Neural cell (in vitro differentiated cells): Measurements from ENCODE around the gene PRRT1B. TPM values are rescaled to one million over a fixed set of nuclear protein-coding genes. Genes with fewer than 3 reads are reported as not detected.

Source experiments
- H2AFZ ChIP-seq: fragments of 200-600, 300-800 bp; sonication (generic), shearing (Covaris generic); 2 replicates; pipeline ENCODE4 v1.6.0; 2014; ENCODE audit warnings: low read depth, mild to moderate bottlenecking, antibody characterized with exemption, low read length, moderate library complexity
- H3F3A ChIP-seq: fragments of 200-600 bp; shearing (Covaris generic); 2 replicates; pipeline ENCODE4 v1.6.1; 2016; ENCODE audit warnings: mild to moderate bottlenecking, moderate library complexity, mixed read lengths, antibody characterized with exemption, low read length; ENCODE audit not compliant: insufficient read depth, poor library complexity, severe bottlenecking
- H3K27ac ChIP-seq: fragments of 200-600, 300-800 bp; sonication (generic), shearing (Covaris generic); 2 replicates; pipeline ENCODE4 v1.5.1; 2014; ENCODE audit warnings: mild to moderate bottlenecking, low read length, moderate library complexity
- H3K27me3 ChIP-seq: fragments of 300-800, 200-600 bp; sonication (generic), shearing (Covaris generic); 2 replicates; pipeline ENCODE4 v1.6.0; 2014; ENCODE audit warnings: mild to moderate bottlenecking, low read depth, low read length, moderate library complexity; ENCODE audit not compliant: insufficient read depth
- H3K36me3 ChIP-seq: fragments of 300-800, 200-600 bp; sonication (generic), shearing (Covaris generic); 2 replicates; pipeline ENCODE4 v1.5.1; 2014; ENCODE audit warnings: mild to moderate bottlenecking, antibody characterized with exemption, low read length, moderate library complexity; ENCODE audit not compliant: insufficient read depth
- H3K4me2 ChIP-seq: fragments of 300-800, 200-600 bp; sonication (generic), shearing (Covaris generic); 2 replicates; pipeline ENCODE4 v1.6.0; 2014; ENCODE audit warnings: mild to moderate bottlenecking, low read length
- H3K4me3 ChIP-seq: fragments of 300-800, 200-600 bp; sonication (generic), shearing (Covaris generic); 2 replicates; pipeline ENCODE4 v1.5.1; 2014; ENCODE audit warnings: mild to moderate bottlenecking, low read length, moderate library complexity
- H3K79me2 ChIP-seq: fragments of 200-600 bp; shearing (Covaris generic); replicated peaks from 2 replicates; pipeline ENCODE4 v1.6.0; 2014; ENCODE audit warnings: mild to moderate bottlenecking, low read length, moderate library complexity; ENCODE audit not compliant: insufficient read depth
- H3K9ac ChIP-seq: fragments of 300-800, 200-600 bp; sonication (generic), shearing (Covaris generic); 2 replicates; pipeline ENCODE4 v1.6.1; 2016; ENCODE audit warnings: mild to moderate bottlenecking, low read length, mixed read lengths
- H3K9me2 ChIP-seq: fragments of 200-600 bp; shearing (Covaris generic); 2 replicates; pipeline ENCODE4 v1.6.1; 2016; ENCODE audit warnings: mild to moderate bottlenecking, low read length, mixed read lengths; ENCODE audit not compliant: insufficient read depth
- H3K9me3 ChIP-seq: fragments of 200-600, 300-800 bp; sonication (generic), shearing (Covaris generic); 2 replicates; pipeline ENCODE4 v1.6.1; 2016; ENCODE audit warnings: mild to moderate bottlenecking, mixed run types, low read length, moderate library complexity, mixed read lengths
- H4K20me1 ChIP-seq: fragments of 200-600 bp; shearing (Covaris generic); 2 replicates; pipeline ENCODE4 v1.6.1; 2016; ENCODE audit warnings: mild to moderate bottlenecking, mixed run types; ENCODE audit not compliant: insufficient read depth
- EP300 ChIP-seq: fragments of 450-650 bp; conservative IDR thresholded peaks from 2 replicates; pipeline ENCODE4 v1.6.1; 2014; ENCODE audit warnings: antibody characterized with exemption, mild to moderate bottlenecking, moderate library complexity; ENCODE audit not compliant: poor library complexity, severe bottlenecking
- EZH2 ChIP-seq: fragments of 200-600, 300-800 bp; shearing (Covaris generic), sonication (generic); IDR thresholded peaks from 2 replicates; pipeline ENCODE4 v1.6.1; 2014; ENCODE audit warnings: antibody characterized with exemption, low read length, borderline replicate concordance, mild to moderate bottlenecking; ENCODE audit not compliant: insufficient read depth, poor library complexity, severe bottlenecking
- MXI1 ChIP-seq: fragments of 450-650 bp; conservative IDR thresholded peaks from 2 replicates; pipeline ENCODE4 v1.6.1; 2014; ENCODE audit warnings: antibody characterized with exemption, mild to moderate bottlenecking; ENCODE audit not compliant: poor library complexity, severe bottlenecking
- POLR2AphosphoS5 ChIP-seq: IDR thresholded peaks from 2 replicates; pipeline ENCODE4 v1.6.1; 2012
- RAD21 ChIP-seq: fragments of 450-650 bp; conservative IDR thresholded peaks from 2 replicates; pipeline ENCODE4 v1.6.1; 2014; ENCODE audit warnings: antibody characterized with exemption, mild to moderate bottlenecking, moderate library complexity
- SMC3 ChIP-seq: fragments of 450-650 bp; conservative IDR thresholded peaks from 2 replicates; pipeline ENCODE4 v1.6.1; 2014; ENCODE audit warnings: antibody characterized with exemption, mild to moderate bottlenecking, moderate library complexity; ENCODE audit not compliant: poor library complexity
- TAF1 ChIP-seq: IDR thresholded peaks from 2 replicates; pipeline ENCODE4 v1.6.1; 2012; ENCODE audit warnings: low read depth
- polyA plus RNA-seq: library from polyadenylated mRNA; depleted of rRNA; stranded (reverse); fragments of >200 nt; gene quantifications from 2 replicates; pipeline ENCODE4 v1.2.3, GENCODE V29; 2014
- TF ChIP-seq, protein P1 (sequence below): IDR thresholded peaks from 2 replicates; pipeline ENCODE4 v1.6.1; 2012; ENCODE audit warnings: borderline replicate concordance
- TF ChIP-seq, protein P2 (sequence below): fragments of 450-650 bp; IDR thresholded peaks from 2 replicates; pipeline ENCODE4 v1.5.1; 2014; ENCODE audit warnings: antibody characterized with exemption, mild to moderate bottlenecking, moderate library complexity; ENCODE audit not compliant: poor library complexity, severe bottlenecking

Gene PRRT1B
- polyA plus RNA-seq, 1 donor from 2014 or later, result not detected

DNA sequence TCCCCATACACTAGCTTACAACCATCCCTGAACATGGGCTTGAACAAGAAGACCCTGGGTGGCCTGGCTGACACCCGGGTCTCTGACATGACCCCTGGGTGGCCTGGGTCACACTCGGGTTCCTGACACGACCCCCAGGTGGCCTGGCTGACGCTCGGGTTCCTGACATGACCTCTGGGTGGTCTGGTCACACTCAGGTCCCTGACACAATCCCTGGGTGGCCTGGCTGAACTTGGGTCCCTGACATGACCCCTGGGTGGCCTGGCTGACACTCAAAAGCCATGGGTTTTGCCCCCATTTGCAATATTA, 38.0 kb downstream of the PRRT1B start:
- TF ChIP-seq TAF1, result no peak
- no peak for TF ChIP-seq RAD21
- no peak for TF ChIP-seq SMC3
- TF ChIP-seq POLR2AphosphoS5, result no peak
- TF ChIP-seq MXI1, result no peak
- TF ChIP-seq, protein P1, sequence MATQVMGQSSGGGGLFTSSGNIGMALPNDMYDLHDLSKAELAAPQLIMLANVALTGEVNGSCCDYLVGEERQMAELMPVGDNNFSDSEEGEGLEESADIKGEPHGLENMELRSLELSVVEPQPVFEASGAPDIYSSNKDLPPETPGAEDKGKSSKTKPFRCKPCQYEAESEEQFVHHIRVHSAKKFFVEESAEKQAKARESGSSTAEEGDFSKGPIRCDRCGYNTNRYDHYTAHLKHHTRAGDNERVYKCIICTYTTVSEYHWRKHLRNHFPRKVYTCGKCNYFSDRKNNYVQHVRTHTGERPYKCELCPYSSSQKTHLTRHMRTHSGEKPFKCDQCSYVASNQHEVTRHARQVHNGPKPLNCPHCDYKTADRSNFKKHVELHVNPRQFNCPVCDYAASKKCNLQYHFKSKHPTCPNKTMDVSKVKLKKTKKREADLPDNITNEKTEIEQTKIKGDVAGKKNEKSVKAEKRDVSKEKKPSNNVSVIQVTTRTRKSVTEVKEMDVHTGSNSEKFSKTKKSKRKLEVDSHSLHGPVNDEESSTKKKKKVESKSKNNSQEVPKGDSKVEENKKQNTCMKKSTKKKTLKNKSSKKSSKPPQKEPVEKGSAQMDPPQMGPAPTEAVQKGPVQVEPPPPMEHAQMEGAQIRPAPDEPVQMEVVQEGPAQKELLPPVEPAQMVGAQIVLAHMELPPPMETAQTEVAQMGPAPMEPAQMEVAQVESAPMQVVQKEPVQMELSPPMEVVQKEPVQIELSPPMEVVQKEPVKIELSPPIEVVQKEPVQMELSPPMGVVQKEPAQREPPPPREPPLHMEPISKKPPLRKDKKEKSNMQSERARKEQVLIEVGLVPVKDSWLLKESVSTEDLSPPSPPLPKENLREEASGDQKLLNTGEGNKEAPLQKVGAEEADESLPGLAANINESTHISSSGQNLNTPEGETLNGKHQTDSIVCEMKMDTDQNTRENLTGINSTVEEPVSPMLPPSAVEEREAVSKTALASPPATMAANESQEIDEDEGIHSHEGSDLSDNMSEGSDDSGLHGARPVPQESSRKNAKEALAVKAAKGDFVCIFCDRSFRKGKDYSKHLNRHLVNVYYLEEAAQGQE, result no peak
- TF ChIP-seq EZH2, result no peak
- TF ChIP-seq, protein P2, sequence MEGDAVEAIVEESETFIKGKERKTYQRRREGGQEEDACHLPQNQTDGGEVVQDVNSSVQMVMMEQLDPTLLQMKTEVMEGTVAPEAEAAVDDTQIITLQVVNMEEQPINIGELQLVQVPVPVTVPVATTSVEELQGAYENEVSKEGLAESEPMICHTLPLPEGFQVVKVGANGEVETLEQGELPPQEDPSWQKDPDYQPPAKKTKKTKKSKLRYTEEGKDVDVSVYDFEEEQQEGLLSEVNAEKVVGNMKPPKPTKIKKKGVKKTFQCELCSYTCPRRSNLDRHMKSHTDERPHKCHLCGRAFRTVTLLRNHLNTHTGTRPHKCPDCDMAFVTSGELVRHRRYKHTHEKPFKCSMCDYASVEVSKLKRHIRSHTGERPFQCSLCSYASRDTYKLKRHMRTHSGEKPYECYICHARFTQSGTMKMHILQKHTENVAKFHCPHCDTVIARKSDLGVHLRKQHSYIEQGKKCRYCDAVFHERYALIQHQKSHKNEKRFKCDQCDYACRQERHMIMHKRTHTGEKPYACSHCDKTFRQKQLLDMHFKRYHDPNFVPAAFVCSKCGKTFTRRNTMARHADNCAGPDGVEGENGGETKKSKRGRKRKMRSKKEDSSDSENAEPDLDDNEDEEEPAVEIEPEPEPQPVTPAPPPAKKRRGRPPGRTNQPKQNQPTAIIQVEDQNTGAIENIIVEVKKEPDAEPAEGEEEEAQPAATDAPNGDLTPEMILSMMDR, result no peak
- no peak for TF ChIP-seq EP300
- H3K4me2 ChIP-seq, result no peak overlapping the region
- H3K79me2 ChIP-seq, result no peaks in the 10 kb centered on the region
- H3K9me2 ChIP-seq, result no peaks in the 10 kb centered on the region
- no peak overlapping the region for H3K9ac ChIP-seq
- no peaks in the 10 kb centered on the region for H3K9me3 ChIP-seq
- no peaks in the 10 kb centered on the region for H4K20me1 ChIP-seq
- H3K27me3 ChIP-seq, result no peaks in the 10 kb centered on the region
- H3F3A ChIP-seq, result no peaks in the 10 kb centered on the region
- no peak overlapping the region for H2AFZ ChIP-seq
- H3K36me3 ChIP-seq, result no peaks in the 10 kb centered on the region
- no peak overlapping the region for H3K4me3 ChIP-seq
- H3K27ac ChIP-seq, result no peak overlapping the region

DNA sequence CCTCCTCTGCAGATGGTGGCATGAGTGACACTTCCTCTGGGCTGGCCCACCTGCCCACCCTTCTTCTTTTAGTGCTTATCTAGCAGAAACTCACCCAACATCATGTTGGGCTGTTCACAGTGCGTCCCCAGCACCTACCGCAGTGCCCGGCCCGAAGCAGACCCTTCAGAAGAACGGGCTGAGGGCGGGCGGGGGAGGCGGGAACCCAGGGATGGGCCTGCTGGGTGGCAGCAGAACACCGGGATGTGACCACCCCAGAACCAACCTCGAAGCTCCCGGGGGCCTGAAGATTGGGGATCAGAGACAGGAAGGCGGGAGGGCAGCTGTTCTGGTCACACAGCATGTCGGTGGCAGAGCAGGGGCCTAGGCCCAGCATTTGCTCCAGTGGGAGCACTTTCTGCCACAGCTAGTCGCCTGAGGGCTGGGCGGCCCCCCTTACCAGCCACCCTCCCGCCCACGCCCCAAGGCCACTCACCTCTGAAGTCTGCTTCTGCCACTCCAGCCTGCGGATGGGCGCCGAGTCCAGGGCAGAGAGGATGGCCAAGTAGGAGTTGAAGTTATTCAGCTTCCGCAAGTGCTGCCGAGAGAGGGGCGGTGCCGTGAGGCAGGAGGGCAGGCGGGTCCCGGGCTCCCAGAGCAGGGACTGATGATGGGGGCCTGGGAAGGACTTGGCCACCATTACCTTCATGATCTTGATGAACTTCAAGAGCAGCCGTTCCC, 38.7 kb downstream of the PRRT1B start:
- H2AFZ ChIP-seq, result no peak overlapping the region
- H3F3A ChIP-seq, result no peaks in the 10 kb centered on the region
- no peaks in the 10 kb centered on the region for H3K27me3 ChIP-seq
- TF ChIP-seq RAD21 (no peak), EZH2 (no peak), MXI1 (no peak), SMC3 (no peak), EP300 (no peak), POLR2AphosphoS5 (no peak)
- no peaks in the 10 kb centered on the region for H3K9me2 ChIP-seq
- no peak overlapping the region for H3K27ac ChIP-seq
- no peaks in the 10 kb centered on the region for H4K20me1 ChIP-seq
- no peaks in the 10 kb centered on the region for H3K9me3 ChIP-seq
- H3K36me3 ChIP-seq, result no peaks in the 10 kb centered on the region
- H3K4me2 ChIP-seq, result no peak overlapping the region
- no peak overlapping the region for H3K9ac ChIP-seq
- no peak overlapping the region for H3K4me3 ChIP-seq
- H3K79me2 ChIP-seq, result no peaks in the 10 kb centered on the region
